K562 (cell line): ENCODE data around the gene ZNF74. TPM values are rescaled to one million over a fixed set of nuclear protein-coding genes. Genes with fewer than 3 reads are reported as not detected.

Experiments
- SMARCC2 ChIP-seq: fragments of 450-650 bp; IDR thresholded peaks from 2 replicates; pipeline ENCODE4 v1.6.1; 2017; ENCODE audit warnings: antibody characterized with exemption, moderate library complexity, mild to moderate bottlenecking, low read depth
- ZNF444 ChIP-seq: fragments of 250-450 bp; sonication (Bioruptor Pico); IDR thresholded peaks from 2 replicates; pipeline ENCODE4 v1.4.0; 2020; ENCODE audit warnings: mild to moderate bottlenecking, moderate library complexity
- polyA plus RNA-seq, 8 experiments: library from polyadenylated mRNA; depleted of rRNA in 4 of 8; stranded (reverse) in 5 of 8; unstranded in 3 of 8; fragments of >200 nt; fragmentation: Nextera tagmentation in 2 of 8; fragmentation: Illumina TruSeq in 1 of 8; extraction: Ambion mirVana in 2 of 8; extraction: Trizol in 1 of 8; gene quantifications; 2 replicates each; pipeline versions ENCODE4 v1.2.1 to v1.2.3, GENCODE V29; 2011 to 2014; ENCODE audit warnings: inconsistent platforms in 1 of 8, missing spikeins in 1 of 8
- total RNA-seq, 7 experiments: library from RNA; depleted of rRNA in 6 of 7; stranded (reverse); fragments of >200 nt in 6 of 7; fragmentation: Illumina TruSeq in 2 of 7; extraction: Trizol in 2 of 7; gene quantifications; 2 replicates each; pipeline versions ENCODE4 v1.2.1 to v1.2.3, GENCODE V29; 2011 to 2021; ENCODE audit warnings: low replicate concordance in 1 of 7
- TF ChIP-seq, protein P1 (sequence below): fragments of 450-650 bp; IDR thresholded peaks from 2 replicates; pipeline ENCODE4 v1.6.1; 2016; ENCODE audit warnings: mild to moderate bottlenecking, moderate library complexity
- TF ChIP-seq, protein P2 (sequence below): sonication (generic); formaldehyde crosslinking; IDR thresholded peaks from 2 replicates; pipeline ENCODE4 v1.8.0; 2022; ENCODE audit warnings: missing genetic modification reagents, mild to moderate bottlenecking, borderline replicate concordance
- TF ChIP-seq, protein P3 (sequence below): fragments of 450-650 bp; IDR thresholded peaks from 2 replicates; pipeline ENCODE4 v1.6.1; 2016; ENCODE audit warnings: antibody characterized with exemption

ZNF74 gene
- total and polyA plus RNA-seq, 9 of the 15 experiments (the other 6 are each of a cell fraction or from before 2014, with no cell fraction given) = 2.4 to 53.5 (median 31.5) TPM

DNA sequence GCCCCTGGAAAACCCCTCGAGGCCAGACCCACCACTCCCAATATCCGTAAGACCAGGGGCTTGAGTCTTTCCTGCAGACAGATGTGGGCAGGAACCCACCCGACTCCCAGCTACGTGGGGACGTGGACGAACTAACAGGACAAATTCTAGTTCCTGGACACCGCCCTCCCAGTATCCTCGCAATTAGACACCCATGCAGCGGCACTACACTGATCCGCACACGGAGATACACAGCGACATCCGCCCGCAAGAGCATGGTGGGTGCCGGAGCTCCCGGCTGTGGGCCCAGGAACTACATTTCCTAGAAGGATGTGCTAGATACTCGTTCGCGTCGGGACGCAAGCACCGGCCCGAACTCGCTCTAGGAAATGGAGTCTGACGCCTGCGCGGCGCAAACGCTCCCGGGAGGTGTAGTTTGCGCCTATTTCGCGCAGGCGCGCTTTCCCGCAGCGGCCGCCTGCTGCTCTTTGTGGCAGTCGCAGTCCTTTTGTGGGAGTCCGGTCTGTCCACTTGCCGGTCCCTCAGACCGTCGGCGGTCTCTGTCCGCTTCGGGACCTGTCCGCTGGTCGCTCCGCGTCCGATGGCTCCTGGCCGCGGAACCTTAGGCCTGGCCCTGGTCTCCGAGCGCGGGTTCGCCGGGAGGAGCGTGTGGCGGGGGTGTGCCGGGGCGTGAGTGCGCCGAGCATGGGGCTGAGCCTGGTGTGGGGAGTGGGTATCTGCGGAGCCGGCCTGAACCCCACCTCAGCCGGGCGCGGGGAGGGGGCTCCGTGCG is at the start of gene ZNF74 (continued):
- TF ChIP-seq, protein P1, sequence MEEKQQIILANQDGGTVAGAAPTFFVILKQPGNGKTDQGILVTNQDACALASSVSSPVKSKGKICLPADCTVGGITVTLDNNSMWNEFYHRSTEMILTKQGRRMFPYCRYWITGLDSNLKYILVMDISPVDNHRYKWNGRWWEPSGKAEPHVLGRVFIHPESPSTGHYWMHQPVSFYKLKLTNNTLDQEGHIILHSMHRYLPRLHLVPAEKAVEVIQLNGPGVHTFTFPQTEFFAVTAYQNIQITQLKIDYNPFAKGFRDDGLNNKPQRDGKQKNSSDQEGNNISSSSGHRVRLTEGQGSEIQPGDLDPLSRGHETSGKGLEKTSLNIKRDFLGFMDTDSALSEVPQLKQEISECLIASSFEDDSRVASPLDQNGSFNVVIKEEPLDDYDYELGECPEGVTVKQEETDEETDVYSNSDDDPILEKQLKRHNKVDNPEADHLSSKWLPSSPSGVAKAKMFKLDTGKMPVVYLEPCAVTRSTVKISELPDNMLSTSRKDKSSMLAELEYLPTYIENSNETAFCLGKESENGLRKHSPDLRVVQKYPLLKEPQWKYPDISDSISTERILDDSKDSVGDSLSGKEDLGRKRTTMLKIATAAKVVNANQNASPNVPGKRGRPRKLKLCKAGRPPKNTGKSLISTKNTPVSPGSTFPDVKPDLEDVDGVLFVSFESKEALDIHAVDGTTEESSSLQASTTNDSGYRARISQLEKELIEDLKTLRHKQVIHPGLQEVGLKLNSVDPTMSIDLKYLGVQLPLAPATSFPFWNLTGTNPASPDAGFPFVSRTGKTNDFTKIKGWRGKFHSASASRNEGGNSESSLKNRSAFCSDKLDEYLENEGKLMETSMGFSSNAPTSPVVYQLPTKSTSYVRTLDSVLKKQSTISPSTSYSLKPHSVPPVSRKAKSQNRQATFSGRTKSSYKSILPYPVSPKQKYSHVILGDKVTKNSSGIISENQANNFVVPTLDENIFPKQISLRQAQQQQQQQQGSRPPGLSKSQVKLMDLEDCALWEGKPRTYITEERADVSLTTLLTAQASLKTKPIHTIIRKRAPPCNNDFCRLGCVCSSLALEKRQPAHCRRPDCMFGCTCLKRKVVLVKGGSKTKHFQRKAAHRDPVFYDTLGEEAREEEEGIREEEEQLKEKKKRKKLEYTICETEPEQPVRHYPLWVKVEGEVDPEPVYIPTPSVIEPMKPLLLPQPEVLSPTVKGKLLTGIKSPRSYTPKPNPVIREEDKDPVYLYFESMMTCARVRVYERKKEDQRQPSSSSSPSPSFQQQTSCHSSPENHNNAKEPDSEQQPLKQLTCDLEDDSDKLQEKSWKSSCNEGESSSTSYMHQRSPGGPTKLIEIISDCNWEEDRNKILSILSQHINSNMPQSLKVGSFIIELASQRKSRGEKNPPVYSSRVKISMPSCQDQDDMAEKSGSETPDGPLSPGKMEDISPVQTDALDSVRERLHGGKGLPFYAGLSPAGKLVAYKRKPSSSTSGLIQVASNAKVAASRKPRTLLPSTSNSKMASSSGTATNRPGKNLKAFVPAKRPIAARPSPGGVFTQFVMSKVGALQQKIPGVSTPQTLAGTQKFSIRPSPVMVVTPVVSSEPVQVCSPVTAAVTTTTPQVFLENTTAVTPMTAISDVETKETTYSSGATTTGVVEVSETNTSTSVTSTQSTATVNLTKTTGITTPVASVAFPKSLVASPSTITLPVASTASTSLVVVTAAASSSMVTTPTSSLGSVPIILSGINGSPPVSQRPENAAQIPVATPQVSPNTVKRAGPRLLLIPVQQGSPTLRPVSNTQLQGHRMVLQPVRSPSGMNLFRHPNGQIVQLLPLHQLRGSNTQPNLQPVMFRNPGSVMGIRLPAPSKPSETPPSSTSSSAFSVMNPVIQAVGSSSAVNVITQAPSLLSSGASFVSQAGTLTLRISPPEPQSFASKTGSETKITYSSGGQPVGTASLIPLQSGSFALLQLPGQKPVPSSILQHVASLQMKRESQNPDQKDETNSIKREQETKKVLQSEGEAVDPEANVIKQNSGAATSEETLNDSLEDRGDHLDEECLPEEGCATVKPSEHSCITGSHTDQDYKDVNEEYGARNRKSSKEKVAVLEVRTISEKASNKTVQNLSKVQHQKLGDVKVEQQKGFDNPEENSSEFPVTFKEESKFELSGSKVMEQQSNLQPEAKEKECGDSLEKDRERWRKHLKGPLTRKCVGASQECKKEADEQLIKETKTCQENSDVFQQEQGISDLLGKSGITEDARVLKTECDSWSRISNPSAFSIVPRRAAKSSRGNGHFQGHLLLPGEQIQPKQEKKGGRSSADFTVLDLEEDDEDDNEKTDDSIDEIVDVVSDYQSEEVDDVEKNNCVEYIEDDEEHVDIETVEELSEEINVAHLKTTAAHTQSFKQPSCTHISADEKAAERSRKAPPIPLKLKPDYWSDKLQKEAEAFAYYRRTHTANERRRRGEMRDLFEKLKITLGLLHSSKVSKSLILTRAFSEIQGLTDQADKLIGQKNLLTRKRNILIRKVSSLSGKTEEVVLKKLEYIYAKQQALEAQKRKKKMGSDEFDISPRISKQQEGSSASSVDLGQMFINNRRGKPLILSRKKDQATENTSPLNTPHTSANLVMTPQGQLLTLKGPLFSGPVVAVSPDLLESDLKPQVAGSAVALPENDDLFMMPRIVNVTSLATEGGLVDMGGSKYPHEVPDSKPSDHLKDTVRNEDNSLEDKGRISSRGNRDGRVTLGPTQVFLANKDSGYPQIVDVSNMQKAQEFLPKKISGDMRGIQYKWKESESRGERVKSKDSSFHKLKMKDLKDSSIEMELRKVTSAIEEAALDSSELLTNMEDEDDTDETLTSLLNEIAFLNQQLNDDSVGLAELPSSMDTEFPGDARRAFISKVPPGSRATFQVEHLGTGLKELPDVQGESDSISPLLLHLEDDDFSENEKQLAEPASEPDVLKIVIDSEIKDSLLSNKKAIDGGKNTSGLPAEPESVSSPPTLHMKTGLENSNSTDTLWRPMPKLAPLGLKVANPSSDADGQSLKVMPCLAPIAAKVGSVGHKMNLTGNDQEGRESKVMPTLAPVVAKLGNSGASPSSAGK = no peak
- TF ChIP-seq, protein P2, sequence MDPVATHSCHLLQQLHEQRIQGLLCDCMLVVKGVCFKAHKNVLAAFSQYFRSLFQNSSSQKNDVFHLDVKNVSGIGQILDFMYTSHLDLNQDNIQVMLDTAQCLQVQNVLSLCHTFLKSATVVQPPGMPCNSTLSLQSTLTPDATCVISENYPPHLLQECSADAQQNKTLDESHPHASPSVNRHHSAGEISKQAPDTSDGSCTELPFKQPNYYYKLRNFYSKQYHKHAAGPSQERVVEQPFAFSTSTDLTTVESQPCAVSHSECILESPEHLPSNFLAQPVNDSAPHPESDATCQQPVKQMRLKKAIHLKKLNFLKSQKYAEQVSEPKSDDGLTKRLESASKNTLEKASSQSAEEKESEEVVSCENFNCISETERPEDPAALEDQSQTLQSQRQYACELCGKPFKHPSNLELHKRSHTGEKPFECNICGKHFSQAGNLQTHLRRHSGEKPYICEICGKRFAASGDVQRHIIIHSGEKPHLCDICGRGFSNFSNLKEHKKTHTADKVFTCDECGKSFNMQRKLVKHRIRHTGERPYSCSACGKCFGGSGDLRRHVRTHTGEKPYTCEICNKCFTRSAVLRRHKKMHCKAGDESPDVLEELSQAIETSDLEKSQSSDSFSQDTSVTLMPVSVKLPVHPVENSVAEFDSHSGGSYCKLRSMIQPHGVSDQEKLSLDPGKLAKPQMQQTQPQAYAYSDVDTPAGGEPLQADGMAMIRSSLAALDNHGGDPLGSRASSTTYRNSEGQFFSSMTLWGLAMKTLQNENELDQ (CRISPR knock-in tag) = no peak
- TF ChIP-seq ZNF444 = 0 out of 2 replicates have a peak, but pooled peaks have one; percentile 71
- no peak for TF ChIP-seq SMARCC2
- TF ChIP-seq, protein P3, sequence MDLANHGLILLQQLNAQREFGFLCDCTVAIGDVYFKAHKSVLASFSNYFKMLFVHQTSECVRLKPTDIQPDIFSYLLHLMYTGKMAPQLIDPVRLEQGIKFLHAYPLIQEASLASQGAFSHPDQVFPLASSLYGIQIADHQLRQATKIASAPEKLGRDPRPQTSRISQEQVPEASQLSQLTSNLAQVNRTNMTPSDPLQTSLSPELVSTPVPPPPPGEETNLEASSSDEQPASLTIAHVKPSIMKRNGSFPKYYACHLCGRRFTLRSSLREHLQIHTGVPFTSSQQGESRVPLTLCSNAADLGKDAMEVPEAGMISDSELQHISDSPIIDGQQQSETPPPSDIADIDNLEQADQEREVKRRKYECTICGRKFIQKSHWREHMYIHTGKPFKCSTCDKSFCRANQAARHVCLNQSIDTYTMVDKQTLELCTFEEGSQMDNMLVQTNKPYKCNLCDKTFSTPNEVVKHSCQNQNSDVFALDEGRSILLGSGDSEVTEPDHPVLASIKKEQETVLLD = no peak
